ENCODE data around the gene RNF224. TPM values are rescaled to one million over a fixed set of nuclear protein-coding genes. Genes with fewer than 3 reads are reported as not detected.

RNF224 gene
- total RNA-seq (under 1 TPM in 1 of 5 experiments, not detected in 4; 0.12 TPM), polyA plus RNA-seq (not detected), total RNA-seq (not detected)

DNA sequence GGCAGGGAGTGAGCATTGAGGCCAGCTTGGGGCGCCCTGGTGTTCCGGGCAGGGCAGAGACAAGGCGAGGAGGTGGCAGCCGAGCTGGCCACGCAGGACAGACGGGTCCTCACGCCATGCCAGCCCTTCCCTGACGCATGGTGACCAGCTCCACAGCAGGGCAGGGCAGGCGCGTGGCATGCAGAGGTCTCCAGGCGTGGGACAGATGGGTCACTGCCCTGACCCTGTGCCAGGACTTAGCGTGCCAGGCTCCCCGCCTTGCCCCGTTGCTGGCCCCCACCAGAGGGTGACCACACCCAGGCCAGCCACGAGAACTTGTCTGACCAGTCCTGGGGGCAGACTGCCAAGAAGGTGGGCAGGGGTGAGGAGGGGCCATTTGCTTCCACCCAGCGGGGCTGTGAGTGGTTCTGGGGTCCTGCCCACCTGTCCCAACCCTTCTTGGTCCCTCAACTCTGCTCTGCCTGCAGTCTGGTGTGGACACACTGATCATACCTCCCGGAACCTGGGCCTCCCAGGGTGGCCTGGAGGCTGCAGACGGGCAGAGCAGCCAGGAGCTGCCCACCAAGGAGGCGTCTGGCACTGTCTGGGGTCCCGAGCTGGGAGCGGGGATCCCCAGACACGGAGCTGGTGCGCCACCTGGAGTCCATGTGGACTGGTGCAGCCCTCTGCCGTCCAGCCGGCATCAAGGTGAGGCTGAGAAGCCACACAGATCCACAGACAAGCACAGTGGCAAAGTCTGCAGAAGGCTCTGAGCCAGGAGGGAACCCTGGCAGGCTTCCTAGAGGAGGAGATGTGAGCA lies at the start of gene RNF224:
Gene RNF224, plus strand, starts transcription at position 449 of the 799 bp plus-strand sequence. CDS start 834 bp downstream, outside the sequence.
- Mint-ChIP-seq H3K9me3 (peaks cover 0 to 2% (median 0%) of the 10 kb centered on the region in 11 donors), H3K36me3 (no peaks in the 10 kb centered on the region), H3K27me3 (peaks cover 0 to 7% (median 5%) of the 10 kb centered on the region in 5 donors), H3K27ac (peak within 1 kb of the TSS in 5 of 9 donors; percentile 29 to 85 (median 49)), H3K4me1 (peaks cover 5 to 14% (median 6%) of the 10 kb centered on the region in 7 donors), H3K4me3 (peak within 1 kb of the TSS in 2 of 10 donors; percentile 24 to 44)
- H3K27me3 ChIP-seq (ENCODE audit: control insufficient read depth in 2 of 2, insufficient read depth in 2 of 2, low read length in 2 of 2), result no peaks in the 10 kb centered on the region
- intact Hi-C loops (cut with micrococcal nuclease), result loop anchor here (1.0 to 10.0 kb wide), 7 partner anchors 27 to 282 kb away; partner anchors contain the start of genes ANAPC2 (in 1 of the 2), C8G (in 1 of the 2), FBXW5 (in 1 of the 2) and NPDC1 (in 1 of the 2)
- no peaks in the 10 kb centered on the region for H3K36me3 ChIP-seq (ENCODE audit: control insufficient read depth in 2 of 3, insufficient read depth in 3 of 3, low read length in 3 of 3)
- no peak within 1 kb of the TSS for H3K4me3 ChIP-seq (ENCODE audit: low read length)
- no peaks in the 10 kb centered on the region for H3K9me3 ChIP-seq (ENCODE audit: control insufficient read depth in 2 of 3, low read length in 3 of 3)
- CTCF ChIA-PET, result interaction anchor here (0.6 to 2.3 kb wide), 13 partner anchors 10 to 181 kb away, joined by 3 to 13 read pairs (median 3); partner anchors contain the start of gene NPDC1
- POLR2A ChIA-PET, result interaction anchor here (0.5 to 3.2 kb wide), 8 partner anchors 13 to 180 kb away, joined by 3 to 9 read pairs (median 3); partner anchors contain the start of genes ANAPC2, SSNA1 and TUBB4B
- peaks cover 9 to 11% of the 10 kb centered on the region in 2 donors for H3K4me1 ChIP-seq (ENCODE audit: control insufficient read depth in 2 of 2, insufficient read depth in 2 of 2, low read length in 2 of 2)
- ATAC-seq (peak; percentile 46), DNase-seq (peak; percentile 64 to 82 (median 77))
- H3K27ac ChIP-seq (ENCODE audit: low read depth, low read length), result no peak within 1 kb of the TSS

DNA sequence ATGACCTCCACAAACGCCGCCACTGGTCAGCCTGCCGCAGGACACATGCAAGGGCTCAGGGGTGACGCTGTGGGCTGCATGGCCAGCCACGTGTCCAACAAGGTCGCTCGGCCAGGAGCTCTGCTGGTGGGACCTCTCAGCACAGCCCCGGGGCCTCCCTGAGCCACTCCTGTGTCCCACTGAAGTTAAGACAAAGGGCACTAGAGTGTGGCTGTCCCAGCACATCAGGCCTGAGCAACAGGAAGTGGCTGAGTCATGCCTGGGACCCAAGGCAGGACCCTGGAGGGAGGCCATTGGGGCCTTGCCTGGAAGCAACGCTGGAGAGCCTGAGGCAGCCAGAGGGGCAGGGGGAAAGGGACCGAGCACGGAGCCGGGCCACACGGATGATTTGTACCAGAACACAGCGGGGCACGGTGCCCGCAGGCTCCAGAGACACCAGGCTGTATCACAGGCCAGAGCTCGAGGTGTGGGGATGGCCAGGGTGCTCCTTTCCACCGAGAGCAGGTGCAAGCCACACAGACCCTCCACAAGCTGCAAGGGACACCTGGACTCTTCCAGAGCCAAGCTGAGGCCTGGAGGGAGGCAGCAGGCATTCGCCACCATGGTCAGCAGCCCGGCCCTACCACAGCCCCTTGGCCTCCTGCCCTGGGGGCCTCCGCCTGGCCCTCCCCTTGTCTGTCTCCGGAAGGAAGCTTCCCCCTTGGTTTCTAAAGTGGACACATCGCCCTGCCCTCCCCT lies 48.9 kb upstream of the RNF224 start:
- Histone ChIP-seq H3K4me3 (ENCODE audit: low read length) (no peak overlapping the region), H3K36me3 (ENCODE audit: control insufficient read depth in 2 of 3, insufficient read depth in 3 of 3, low read length in 3 of 3) (peaks cover 0 to 59% (median 6%) of the 10 kb centered on the region in 3 experiments), H3K27me3 (ENCODE audit: control insufficient read depth in 2 of 2, insufficient read depth in 2 of 2, low read length in 2 of 2) (no peaks in the 10 kb centered on the region), H3K9me3 (ENCODE audit: control insufficient read depth in 2 of 3, low read length in 3 of 3) (no peaks in the 10 kb centered on the region), H3K4me1 (ENCODE audit: control insufficient read depth in 2 of 2, insufficient read depth in 2 of 2, low read length in 2 of 2) (no peaks in the 10 kb centered on the region), H3K27ac (ENCODE audit: low read depth, low read length) (no peak overlapping the region)
- Mint-ChIP-seq H3K27ac (no peak overlapping the region), H3K4me1 (peaks cover 0 to 12% (median 5%) of the 10 kb centered on the region in 7 donors), H3K36me3 (peaks cover 0 to 9% (median 4%) of the 10 kb centered on the region in 5 donors), H3K27me3 (peaks cover 0 to 2% (median 0%) of the 10 kb centered on the region in 5 donors), H3K4me3 (no peak overlapping the region), H3K9me3 (no peaks in the 10 kb centered on the region)
- ChIA-PET POLR2A (no interaction called here), CTCF (no interaction called here)
- no peak for DNase-seq
- no peak for ATAC-seq
- intact Hi-C loops (cut with micrococcal nuclease), result no loop called here

DNA sequence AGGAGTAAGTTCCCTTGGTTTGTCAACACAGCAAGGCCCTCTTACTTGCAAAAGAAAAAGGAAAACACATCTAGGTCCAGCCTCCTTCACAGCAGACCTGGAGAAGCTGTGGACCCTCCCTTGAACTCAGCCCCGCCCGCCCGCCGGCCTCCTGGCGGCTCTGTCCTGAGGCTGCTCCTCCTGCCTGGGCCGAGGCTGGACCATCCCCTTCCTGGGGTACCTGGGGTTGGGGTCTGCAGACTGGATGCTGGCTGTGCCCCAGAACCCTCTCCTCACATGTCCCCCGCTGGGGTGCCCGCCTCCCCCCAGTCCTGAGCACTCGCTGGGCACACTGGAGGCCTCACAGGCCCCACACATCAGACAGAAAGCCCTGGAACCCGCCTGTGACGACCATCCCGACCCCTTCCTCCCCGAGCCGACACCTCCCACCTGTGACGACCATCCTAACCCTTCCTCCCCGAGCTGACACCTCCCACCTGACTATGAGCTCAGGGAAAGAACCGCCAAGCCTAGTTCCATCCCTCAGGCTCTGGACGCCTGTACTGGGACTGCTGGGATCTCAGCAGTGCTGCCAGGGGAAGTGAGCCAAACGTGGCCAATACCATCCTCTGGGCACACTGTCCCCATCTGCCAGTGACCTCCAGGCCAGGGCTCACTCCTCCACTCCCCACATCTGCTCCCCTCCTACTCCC lies 48.2 kb upstream of the RNF224 start:
- H3K9me3 ChIP-seq (ENCODE audit: control insufficient read depth in 2 of 3, low read length in 3 of 3), result no peaks in the 10 kb centered on the region
- ChIA-PET POLR2A (interaction anchor here (1.0 kb wide), 1 partner anchor 9 kb away, joined by 3 read pairs; the partner anchor contains the start of genes ANAPC2 and SSNA1), CTCF (no interaction called here)
- Mint-ChIP-seq H3K9me3 (no peaks in the 10 kb centered on the region), H3K36me3 (peaks cover 0 to 10% (median 4%) of the 10 kb centered on the region in 5 donors), H3K27me3 (no peaks in the 10 kb centered on the region), H3K4me1 (peaks cover 0 to 10% (median 4%) of the 10 kb centered on the region in 7 donors), H3K4me3 (no peak overlapping the region), H3K27ac (peak overlapping the region in 2 of 9 donors; percentile 9 to 46)
- intact Hi-C loops (cut with micrococcal nuclease), result no loop called here
- no peak for DNase-seq
- no peaks in the 10 kb centered on the region for H3K4me1 ChIP-seq (ENCODE audit: control insufficient read depth in 2 of 2, insufficient read depth in 2 of 2, low read length in 2 of 2)
- no peak overlapping the region for H3K4me3 ChIP-seq (ENCODE audit: low read length)
- ATAC-seq, result no peak
- peaks cover 0 to 66% (median 10%) of the 10 kb centered on the region in 3 experiments for H3K36me3 ChIP-seq (ENCODE audit: control insufficient read depth in 2 of 3, insufficient read depth in 3 of 3, low read length in 3 of 3)
- H3K27ac ChIP-seq (ENCODE audit: low read depth, low read length), result no peak overlapping the region
- no peaks in the 10 kb centered on the region for H3K27me3 ChIP-seq (ENCODE audit: control insufficient read depth in 2 of 2, insufficient read depth in 2 of 2, low read length in 2 of 2)

DNA sequence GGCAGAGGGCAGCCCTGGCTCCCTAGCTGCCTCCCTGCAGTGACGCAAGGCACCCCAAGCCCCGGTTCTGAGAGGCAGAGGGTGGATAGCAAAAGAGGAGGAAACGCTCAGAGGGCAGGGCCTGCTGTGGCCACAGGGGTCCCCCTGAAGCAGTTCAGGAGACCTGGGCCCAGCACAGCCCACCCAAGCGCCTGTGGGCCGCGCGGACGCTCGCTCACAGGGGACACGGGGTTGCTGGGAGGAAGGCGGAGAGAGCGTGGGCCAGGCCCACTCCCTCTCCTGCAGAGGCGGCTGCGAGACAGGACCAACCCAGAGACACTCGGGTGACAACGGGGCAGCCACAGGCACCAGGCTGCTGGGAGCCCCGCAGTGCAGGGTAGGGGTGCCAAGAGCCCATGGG lies 47.5 kb upstream of the RNF224 start:
- Histone ChIP-seq H3K27ac (ENCODE audit: low read depth, low read length) (no peak overlapping the region), H3K4me1 (ENCODE audit: control insufficient read depth in 2 of 2, insufficient read depth in 2 of 2, low read length in 2 of 2) (no peaks in the 10 kb centered on the region), H3K9me3 (ENCODE audit: control insufficient read depth in 2 of 3, low read length in 3 of 3) (no peaks in the 10 kb centered on the region), H3K36me3 (ENCODE audit: control insufficient read depth in 2 of 3, insufficient read depth in 3 of 3, low read length in 3 of 3) (peaks cover 0 to 73% (median 13%) of the 10 kb centered on the region in 3 experiments), H3K27me3 (ENCODE audit: control insufficient read depth in 2 of 2, insufficient read depth in 2 of 2, low read length in 2 of 2) (no peaks in the 10 kb centered on the region), H3K4me3 (ENCODE audit: low read length) (no peak overlapping the region)
- CTCF ChIA-PET, result no interaction called here
- Mint-ChIP-seq H3K36me3 (peaks cover 0 to 16% (median 4%) of the 10 kb centered on the region in 5 donors), H3K4me1 (peaks cover 3 to 16% (median 7%) of the 10 kb centered on the region in 7 donors), H3K4me3 (no peak overlapping the region), H3K27me3 (no peaks in the 10 kb centered on the region), H3K27ac (no peak overlapping the region), H3K9me3 (no peaks in the 10 kb centered on the region)
- no peak for ATAC-seq
- POLR2A ChIA-PET, result interaction anchor here (1.0 to 1.7 kb wide), 2 partner anchors 8 to 52 kb away, joined by 3 to 4 read pairs; partner anchors contain the start of genes ANAPC2 and SSNA1
- intact Hi-C loops (cut with micrococcal nuclease), result no loop called here
- no peak for DNase-seq

DNA sequence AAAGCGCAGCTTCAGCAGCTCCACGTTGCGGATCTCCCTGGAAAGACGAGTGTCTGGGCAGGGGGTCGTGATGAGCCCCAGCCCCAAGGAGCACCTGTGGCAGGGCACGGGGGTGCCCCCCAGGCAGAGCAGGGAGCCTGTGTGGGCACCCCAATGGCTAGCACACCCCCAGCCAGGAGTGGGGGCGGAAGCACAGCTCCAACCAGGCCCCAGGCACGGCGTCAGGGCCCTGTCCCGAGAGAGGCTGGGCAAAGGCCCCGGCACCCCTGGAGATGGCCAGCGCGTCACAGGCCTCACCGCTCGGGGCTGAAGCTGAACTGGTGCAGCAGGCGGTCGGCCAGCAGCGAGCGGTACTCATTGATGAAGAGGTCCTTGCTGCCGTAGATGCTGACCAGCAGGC lies 46.8 kb upstream of the RNF224 start:
- Histone ChIP-seq H3K4me3 (ENCODE audit: low read length) (no peak overlapping the region), H3K27me3 (ENCODE audit: control insufficient read depth in 2 of 2, insufficient read depth in 2 of 2, low read length in 2 of 2) (no peaks in the 10 kb centered on the region), H3K27ac (ENCODE audit: low read depth, low read length) (no peak overlapping the region), H3K36me3 (ENCODE audit: control insufficient read depth in 2 of 3, insufficient read depth in 3 of 3, low read length in 3 of 3) (peaks cover 0 to 80% (median 14%) of the 10 kb centered on the region in 3 experiments), H3K9me3 (ENCODE audit: control insufficient read depth in 2 of 3, low read length in 3 of 3) (no peaks in the 10 kb centered on the region), H3K4me1 (ENCODE audit: control insufficient read depth in 2 of 2, insufficient read depth in 2 of 2, low read length in 2 of 2) (no peaks in the 10 kb centered on the region)
- Mint-ChIP-seq H3K4me3 (no peak overlapping the region), H3K9me3 (no peaks in the 10 kb centered on the region), H3K36me3 (peaks cover 0 to 16% (median 4%) of the 10 kb centered on the region in 5 donors), H3K4me1 (peaks cover 3 to 20% (median 5%) of the 10 kb centered on the region in 7 donors), H3K27me3 (no peaks in the 10 kb centered on the region), H3K27ac (no peak overlapping the region)
- intact Hi-C loops (cut with micrococcal nuclease), result no loop called here
- ATAC-seq (no peak), DNase-seq (no peak)
- ChIA-PET CTCF (no interaction called here), POLR2A (interaction anchor here (1.7 kb wide), 1 partner anchor 53 kb away, joined by 4 read pairs; no protein-coding TSS in a partner anchor)

DNA sequence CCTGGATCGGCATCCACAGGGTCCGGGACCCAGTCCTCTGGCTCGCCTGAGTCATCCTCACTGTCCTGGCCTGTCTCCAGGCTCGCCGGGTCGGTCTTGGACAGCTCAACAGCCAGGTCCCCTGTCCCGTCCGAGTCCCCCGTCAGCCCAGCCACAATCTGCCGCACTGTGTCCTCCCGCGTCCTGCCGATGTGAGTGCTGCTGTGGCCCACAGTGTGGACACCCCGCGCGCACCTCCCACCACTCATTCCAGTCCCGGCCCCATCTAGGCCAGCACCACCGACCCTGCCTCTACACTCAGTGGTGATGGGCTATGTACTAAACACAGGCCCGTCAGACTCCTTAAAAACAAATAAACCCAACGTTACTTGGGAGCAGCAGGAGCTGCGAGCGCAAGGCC lies 45.6 kb upstream of the RNF224 start:
- no peaks in the 10 kb centered on the region for H3K27me3 Mint-ChIP-seq
- Histone ChIP-seq H3K36me3 (ENCODE audit: control insufficient read depth in 2 of 3, insufficient read depth in 3 of 3, low read length in 3 of 3) (peaks cover 0 to 92% (median 14%) of the 10 kb centered on the region in 3 experiments), H3K9me3 (ENCODE audit: control insufficient read depth in 2 of 3, low read length in 3 of 3) (no peaks in the 10 kb centered on the region), H3K27ac (ENCODE audit: low read depth, low read length) (no peak overlapping the region), H3K4me1 (ENCODE audit: control insufficient read depth in 2 of 2, insufficient read depth in 2 of 2, low read length in 2 of 2) (peaks cover 5 to 8% of the 10 kb centered on the region in 2 donors), H3K27me3 (ENCODE audit: control insufficient read depth in 2 of 2, insufficient read depth in 2 of 2, low read length in 2 of 2) (no peaks in the 10 kb centered on the region), H3K4me3 (ENCODE audit: low read length) (no peak overlapping the region)
- ChIA-PET POLR2A (interaction anchor here (1.7 kb wide), 1 partner anchor 54 kb away, joined by 4 read pairs; no protein-coding TSS in a partner anchor), CTCF (no interaction called here)
- no peak for DNase-seq
- no peak for ATAC-seq
- H3K27ac Mint-ChIP-seq, result peak overlapping the region in 1 of 9 donors; percentile 66
- peaks cover 0 to 16% (median 4%) of the 10 kb centered on the region in 5 donors for H3K36me3 Mint-ChIP-seq
- H3K4me1 Mint-ChIP-seq, result peaks cover 5 to 24% (median 10%) of the 10 kb centered on the region in 7 donors
- no peaks in the 10 kb centered on the region for H3K9me3 Mint-ChIP-seq
- H3K4me3 Mint-ChIP-seq, result no peak overlapping the region
- intact Hi-C loops (cut with micrococcal nuclease), result no loop called here
